IPS DF 6.9 (cell line): ENCODE results near the gene SPDYE3.
A peak's percentile ranks its signal among the peaks of the same experiment; 100 is the strongest.
"Not testable (repeated sequence)": the region's sequence is repeated elsewhere in the genome, so short reads cannot be mapped to it uniquely, and the experiment has no call there.

ENCODE experiments used
- DNase-seq: peaks from one replicate; pipeline ENCODE4 v3.0.0-alpha.2; 2013; ENCODE audit warnings: low read depth, low spot score
- H3K27ac ChIP-seq: one replicate; pipeline ENCODE4 v1.5.1; 2013; ENCODE audit warnings: low read length, control low read depth
- H3K27me3 ChIP-seq: 2 replicates; pipeline ENCODE4 v1.6.1; 2013; ENCODE audit warnings: mild to moderate bottlenecking, low read length; ENCODE audit not compliant: control insufficient read depth, insufficient read depth
- H3K36me3 ChIP-seq: 2 replicates; pipeline ENCODE4 v1.6.1; 2013; ENCODE audit warnings: low read length; ENCODE audit not compliant: control insufficient read depth, insufficient read depth
- H3K4me1 ChIP-seq: 2 replicates; pipeline ENCODE4 v1.6.1; 2013; ENCODE audit warnings: low read length; ENCODE audit not compliant: control insufficient read depth, insufficient read depth
- H3K4me3 ChIP-seq: 2 replicates; pipeline ENCODE4 v1.5.1; 2013; ENCODE audit warnings: mild to moderate bottlenecking, low read length
- H3K9me3 ChIP-seq: 2 replicates; pipeline ENCODE4 v1.6.1; 2013; ENCODE audit warnings: low read length, inconsistent platforms; ENCODE audit not compliant: control insufficient read depth, insufficient read depth
- WGBS: extraction: QIAGEN DNeasy Blood & Tissue Kit; methylation state at CpG from one replicate; pipeline ENCODE4 v1.1.7; 2013; ENCODE audit warnings: mixed read lengths, missing lambda C conversion rate; ENCODE audit not compliant: insufficient read length, insufficient coverage; 5-methylcytosine and 5-hydroxymethylcytosine counted together

Gene SPDYE3

DNA sequence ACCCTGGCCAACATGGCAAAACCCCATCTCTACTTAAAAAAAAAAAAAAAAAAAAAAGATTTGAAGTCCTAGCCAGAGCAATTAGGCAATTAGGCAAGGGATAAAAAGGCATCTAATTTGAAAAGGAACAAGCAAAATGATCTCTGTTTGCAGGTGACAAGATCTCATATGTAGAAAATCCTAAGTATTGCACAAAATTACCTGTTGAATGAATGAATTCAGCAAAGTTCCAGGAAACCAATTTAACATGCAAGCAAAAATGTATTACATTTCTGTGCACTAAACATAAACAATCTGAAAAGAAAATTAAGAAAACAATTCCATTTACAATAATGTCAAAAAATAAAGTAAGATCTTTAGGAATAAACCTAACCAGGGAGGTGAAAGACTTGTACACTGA, 55.6 kb downstream of the SPDYE3 start:
- DNase-seq: no peak
- Histone ChIP-seq H3K9me3 (no peaks in the 10 kb centered on the region), H3K4me1 (no peaks in the 10 kb centered on the region), H3K27ac (no peak overlapping the region), H3K36me3 (peaks cover 20% of the 10 kb centered on the region), H3K4me3 (no peak overlapping the region), H3K27me3 (no peaks in the 10 kb centered on the region)

GRCh38 chr7:100363797-100364196, 56.3 kb downstream of the SPDYE3 start:
- DNase-seq, H3K4me1 ChIP-seq, H3K4me3 ChIP-seq, H3K27me3 ChIP-seq, H3K9me3 ChIP-seq, H3K27ac ChIP-seq: not testable (repeated sequence)
- no CpG with 5 or more reads among the region's 7 CpGs for WGBS
- peaks cover 15% of the 10 kb centered on the region for H3K36me3 ChIP-seq

DNA sequence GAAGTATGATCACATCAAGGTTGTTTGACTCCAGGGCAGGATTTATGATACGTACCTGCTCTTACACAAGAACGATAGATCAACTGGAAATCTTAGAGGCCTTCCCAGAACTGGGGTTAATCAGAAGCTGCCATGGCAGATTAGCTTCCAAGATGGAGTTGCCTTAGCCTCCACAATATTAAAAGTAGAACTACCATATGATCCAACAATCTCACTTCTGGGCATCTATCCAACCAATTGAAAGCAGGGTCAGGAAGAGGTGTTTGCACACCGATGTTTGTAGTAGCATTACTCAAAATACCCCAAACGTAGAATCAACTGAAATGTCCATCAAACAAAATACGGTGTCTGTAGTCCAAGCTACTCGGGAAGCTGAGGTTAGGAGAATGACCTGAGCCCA, 57.0 kb downstream of the SPDYE3 start:
- Histone ChIP-seq H3K9me3 (no peaks in the 10 kb centered on the region), H3K4me1 (0 out of 2 replicates have a peak, but pooled peaks cover 3% of the 10 kb centered on the region), H3K36me3 (peaks cover 8% of the 10 kb centered on the region), H3K27me3 (no peaks in the 10 kb centered on the region), H3K4me3 (no peak overlapping the region), H3K27ac (no peak overlapping the region)
- DNase-seq: no peak
- WGBS: no CpG with 5 or more reads among the region's 6 CpGs

DNA sequence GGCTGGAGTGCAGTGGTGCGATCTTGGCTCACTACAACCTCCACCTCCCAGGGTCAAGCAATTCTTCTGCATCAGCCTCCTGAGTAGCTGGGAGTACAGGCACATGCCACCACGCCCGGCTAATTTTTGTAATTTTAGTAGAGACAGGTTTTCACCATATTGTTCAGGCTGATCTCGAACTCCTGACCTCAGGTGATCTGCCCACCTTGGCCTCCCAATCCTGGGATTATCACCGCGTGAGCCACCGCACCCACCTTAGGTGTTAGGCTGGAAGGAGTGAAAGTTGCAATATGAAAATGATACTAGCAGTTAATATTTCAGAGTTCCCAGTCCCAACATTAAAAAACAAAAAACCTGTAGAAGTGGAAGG, 58.5 kb downstream of the SPDYE3 start:
- not testable (repeated sequence) for H3K4me3 ChIP-seq, H3K27me3 ChIP-seq, H3K4me1 ChIP-seq, DNase-seq, H3K36me3 ChIP-seq, H3K27ac ChIP-seq, H3K9me3 ChIP-seq
- no CpG with 5 or more reads among the region's 7 CpGs for WGBS

DNA sequence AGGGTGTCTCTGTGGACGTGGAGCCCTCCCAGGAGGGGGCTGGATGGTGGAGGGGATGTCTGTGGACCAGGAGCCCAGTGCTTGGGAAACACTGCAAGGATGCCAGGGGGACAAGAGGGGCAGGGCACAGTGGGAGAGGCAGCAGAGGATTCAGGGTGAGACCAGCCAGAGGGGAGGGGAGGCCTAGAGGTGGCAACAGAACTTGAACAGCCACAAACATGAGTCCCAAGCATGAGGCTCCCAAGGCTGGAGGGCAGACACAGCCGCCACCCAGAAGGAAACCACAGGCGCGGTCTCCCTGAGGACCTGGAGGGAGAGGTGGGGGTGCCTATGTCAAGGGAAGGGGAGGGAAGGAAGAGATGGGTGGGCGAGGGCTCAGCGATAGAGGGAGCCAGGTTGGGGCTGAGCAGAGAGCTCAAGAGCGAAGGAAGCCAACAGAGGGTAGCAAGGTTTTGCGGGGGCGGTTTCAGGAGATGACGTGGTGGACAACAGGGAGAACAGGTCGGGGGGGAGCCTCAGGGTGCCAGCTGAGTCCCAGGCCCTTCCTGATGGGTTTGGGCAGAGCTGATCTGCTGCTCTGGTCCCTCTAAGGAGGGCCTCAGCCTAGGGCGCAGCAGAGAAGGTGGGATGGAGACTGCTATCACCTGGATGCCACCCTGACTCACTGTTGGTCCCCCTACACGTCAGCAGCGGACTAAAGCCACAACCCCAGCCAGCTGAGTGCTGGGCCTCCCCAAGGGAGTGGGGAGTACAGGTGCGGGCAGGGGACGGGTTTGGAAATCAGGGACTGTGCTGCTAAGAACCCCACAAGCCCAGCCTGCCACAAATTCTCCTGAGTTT, 59.1 kb downstream of the SPDYE3 start:
- WGBS: no CpG with 5 or more reads among the region's 16 CpGs
- H3K4me3 ChIP-seq: no peak overlapping the region
- no peak for DNase-seq
- no peak overlapping the region for H3K27ac ChIP-seq
- peaks cover under 1% of the 10 kb centered on the region for H3K36me3 ChIP-seq
- H3K9me3 ChIP-seq: no peaks in the 10 kb centered on the region
- H3K4me1 ChIP-seq: 0 out of 2 replicates have a peak, but pooled peaks cover 5% of the 10 kb centered on the region
- no peaks in the 10 kb centered on the region for H3K27me3 ChIP-seq

DNA sequence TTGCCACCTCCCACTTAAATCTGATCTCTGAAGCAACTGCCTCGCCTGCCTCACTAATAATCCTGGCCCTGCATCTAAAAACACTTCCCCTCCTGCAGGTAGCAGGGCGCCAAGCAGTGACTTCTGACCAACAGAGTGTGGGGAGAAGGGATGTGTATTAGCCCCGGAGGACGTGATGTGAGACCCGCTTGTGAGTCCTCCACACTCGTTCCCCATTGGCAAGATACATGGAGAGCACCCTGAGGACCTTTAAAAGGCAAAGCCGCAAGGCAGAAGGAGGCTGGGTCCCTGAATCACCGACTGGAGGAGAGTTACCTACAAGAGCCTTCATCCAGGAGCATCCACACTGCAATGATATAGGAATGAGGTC, 59.7 kb downstream of the SPDYE3 start:
- H3K27me3 ChIP-seq: no peaks in the 10 kb centered on the region
- H3K9me3 ChIP-seq: no peaks in the 10 kb centered on the region
- no peaks in the 10 kb centered on the region; the same call in 1 of the 2 replicates for H3K36me3 ChIP-seq
- no peak for DNase-seq
- no peak overlapping the region for H3K27ac ChIP-seq
- H3K4me1 ChIP-seq: 0 out of 2 replicates have a peak, but pooled peaks cover 6% of the 10 kb centered on the region
- no peak overlapping the region for H3K4me3 ChIP-seq
- no CpG with 5 or more reads among the region's 8 CpGs for WGBS

- H3K4me3 ChIP-seq: no peak overlapping the region
- WGBS: no CpG with 5 or more reads among the region's 12 CpGs
- no peaks in the 10 kb centered on the region; the same call in 1 of the 2 replicates for H3K36me3 ChIP-seq
- 0 out of 2 replicates have a peak, but pooled peaks cover 6% of the 10 kb centered on the region for H3K4me1 ChIP-seq
- no peaks in the 10 kb centered on the region for H3K27me3 ChIP-seq
- DNase-seq: no peak
- H3K9me3 ChIP-seq: no peaks in the 10 kb centered on the region
- H3K27ac ChIP-seq: no peak overlapping the region
These were observed 60.4 kb downstream of the SPDYE3 start for GRCh38 chr7:100367676-100368613.

DNA sequence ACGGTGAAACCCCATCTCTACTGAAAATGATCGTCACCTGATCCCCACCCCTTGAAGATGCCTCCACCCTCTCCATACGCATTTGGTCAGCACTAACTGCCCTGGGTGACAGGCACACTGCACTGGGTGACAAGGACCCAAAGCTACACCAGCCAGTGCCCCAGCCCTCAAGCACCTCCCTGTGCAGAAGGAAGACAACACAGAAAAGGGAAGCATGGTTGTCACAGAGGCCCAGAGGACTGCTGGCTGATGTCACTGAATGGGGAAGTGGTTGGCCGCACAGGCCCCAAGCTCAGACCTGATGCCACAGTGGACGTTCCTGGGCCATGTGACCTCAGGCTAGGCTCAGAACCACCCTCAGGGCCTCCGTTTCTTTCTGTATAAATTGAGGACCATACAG, 61.6 kb downstream of the SPDYE3 start:
- whole genome bisulfite sequencing: no CpG with 5 or more reads among the region's 6 CpGs
- no peaks in the 10 kb centered on the region for H3K9me3 ChIP-seq
- H3K27me3 ChIP-seq: no peaks in the 10 kb centered on the region
- H3K36me3 ChIP-seq: no peaks in the 10 kb centered on the region
- no peak overlapping the region for H3K27ac ChIP-seq
- peaks cover 6% of the 10 kb centered on the region; the same call in 1 of the 2 replicates for H3K4me1 ChIP-seq
- DNase-seq: no peak
- H3K4me3 ChIP-seq: no peak overlapping the region

DNA sequence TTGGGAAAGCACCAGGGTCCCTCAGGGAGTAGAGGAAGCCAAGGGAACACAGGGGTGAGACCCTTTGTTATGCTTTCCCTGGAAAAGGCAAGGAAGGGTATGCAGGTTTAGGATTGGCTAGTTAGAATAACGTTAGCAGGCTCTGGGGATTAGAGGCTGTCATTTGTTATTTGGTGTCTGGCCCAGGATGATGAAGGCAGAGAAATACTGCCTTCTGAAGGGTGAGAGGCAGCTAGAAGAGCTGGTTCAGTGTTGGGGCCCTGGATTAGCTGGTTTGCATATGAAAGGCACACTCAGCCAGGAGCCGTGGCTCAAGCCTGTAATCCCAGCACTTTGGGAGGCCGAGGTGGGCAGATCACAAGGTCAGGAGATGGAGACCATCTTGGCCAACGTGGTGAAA, 62.8 kb downstream of the SPDYE3 start:
- Histone ChIP-seq H3K27ac (no peak overlapping the region), H3K4me1 (peaks cover 6% of the 10 kb centered on the region; the same call in 1 of the 2 replicates), H3K27me3 (no peaks in the 10 kb centered on the region), H3K9me3 (no peaks in the 10 kb centered on the region; the same call in 1 of the 2 replicates), H3K4me3 (no peak overlapping the region), H3K36me3 (no peaks in the 10 kb centered on the region)
- DNase-seq: peak; percentile 25
- no CpG with 5 or more reads among the region's 4 CpGs for WGBS

DNA sequence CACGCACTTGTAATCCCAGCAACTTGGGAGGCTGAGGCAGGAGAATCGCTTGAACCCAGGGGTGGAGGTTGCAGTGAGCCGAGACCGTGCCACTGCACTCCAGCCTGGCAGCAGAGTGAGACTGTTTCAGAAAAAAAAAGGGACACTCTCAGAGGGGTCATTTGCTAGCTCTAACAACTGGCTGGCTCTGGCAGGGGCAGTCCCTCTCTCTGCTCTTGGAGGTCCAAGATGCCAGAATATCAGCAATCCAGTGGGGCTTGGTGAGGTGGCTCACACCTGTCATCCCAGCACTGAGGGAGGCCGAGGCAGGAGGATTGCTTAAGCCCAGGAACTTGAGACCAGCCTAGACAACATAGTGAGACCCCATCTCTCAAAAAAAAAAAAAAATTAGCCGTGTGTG, 63.2 kb downstream of the SPDYE3 start:
- H3K9me3 ChIP-seq: no peaks in the 10 kb centered on the region; the same call in 1 of the 2 replicates
- WGBS: no CpG with 5 or more reads among the region's 6 CpGs
- H3K27me3 ChIP-seq: no peaks in the 10 kb centered on the region
- H3K4me3 ChIP-seq: no peak overlapping the region
- H3K4me1 ChIP-seq: peaks cover 6% of the 10 kb centered on the region; the same call in 1 of the 2 replicates
- no peaks in the 10 kb centered on the region for H3K36me3 ChIP-seq
- no peak overlapping the region for H3K27ac ChIP-seq
- DNase-seq: no peak
